ENCODE data around the gene TBXAS1.

GRCh38 chr7:139861803-139862202, 32.7 kb downstream of the TBXAS1 start:
- TF ChIP-seq POLR2A (IDR thresholded peaks at IDR 0.05): no peak
- TF ChIP-seq CTCF (IDR thresholded peaks at IDR 0.05): no peak

Measured in heart left ventricle (tissue), 13 donors.